ENCODE results near the gene RBM33. TPM values are rescaled to one million over a fixed set of nuclear protein-coding genes. Genes with fewer than 3 reads are reported as not detected.
"Not testable (repeated sequence)": the region's sequence is repeated elsewhere in the genome, so short reads cannot be mapped to it uniquely, and the experiment has no call there.

RBM33 gene, protein sequence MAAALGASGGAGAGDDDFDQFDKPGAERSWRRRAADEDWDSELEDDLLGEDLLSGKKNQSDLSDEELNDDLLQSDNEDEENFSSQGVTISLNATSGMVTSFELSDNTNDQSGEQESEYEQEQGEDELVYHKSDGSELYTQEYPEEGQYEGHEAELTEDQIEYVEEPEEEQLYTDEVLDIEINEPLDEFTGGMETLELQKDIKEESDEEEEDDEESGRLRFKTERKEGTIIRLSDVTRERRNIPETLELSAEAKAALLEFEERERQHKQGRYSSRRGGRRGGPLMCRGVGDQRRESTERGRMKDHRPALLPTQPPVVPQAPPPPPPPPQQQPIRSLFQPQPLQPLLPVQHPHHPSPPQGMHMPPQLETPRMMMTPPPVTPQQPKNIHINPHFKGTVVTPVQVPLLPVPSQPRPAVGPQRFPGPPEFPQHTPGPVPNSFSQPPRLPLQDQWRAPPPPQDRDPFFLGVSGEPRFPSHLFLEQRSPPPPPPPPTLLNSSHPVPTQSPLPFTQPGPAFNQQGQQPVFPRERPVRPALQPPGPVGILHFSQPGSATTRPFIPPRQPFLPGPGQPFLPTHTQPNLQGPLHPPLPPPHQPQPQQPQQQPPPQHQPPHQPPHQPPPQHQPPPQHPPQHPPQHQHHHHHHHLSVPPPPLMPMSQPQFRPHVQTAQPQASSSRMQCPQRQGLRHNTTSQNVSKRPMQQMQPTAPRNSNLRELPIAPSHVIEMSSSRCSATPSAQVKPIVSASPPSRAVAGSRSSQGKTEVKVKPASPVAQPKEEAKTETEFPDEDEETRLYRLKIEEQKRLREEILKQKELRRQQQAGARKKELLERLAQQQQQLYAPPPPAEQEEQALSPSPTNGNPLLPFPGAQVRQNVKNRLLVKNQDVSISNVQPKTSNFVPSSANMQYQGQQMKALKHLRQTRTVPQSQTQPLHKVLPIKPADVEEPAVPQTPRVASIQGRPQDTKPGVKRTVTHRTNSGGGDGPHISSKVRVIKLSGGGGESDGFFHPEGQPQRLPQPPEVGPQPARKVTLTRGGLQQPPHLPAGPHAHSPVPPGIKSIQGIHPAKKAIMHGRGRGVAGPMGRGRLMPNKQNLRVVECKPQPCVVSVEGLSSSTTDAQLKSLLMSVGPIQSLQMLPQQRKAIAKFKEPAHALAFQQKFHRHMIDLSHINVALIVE
- total RNA-seq (2014; rRNA removed; shearing (Covaris generic)) = 25.8 and 35.2 TPM in 2 replicates
- polyA plus RNA-seq (2015; cell fraction: cytosol; rRNA removed) = 25.4 and 25.8 TPM in 2 replicates
- polyA plus RNA-seq (2015; cell fraction: nucleus; rRNA removed) = 70.7 and 85.9 TPM in 2 replicates

DNA sequence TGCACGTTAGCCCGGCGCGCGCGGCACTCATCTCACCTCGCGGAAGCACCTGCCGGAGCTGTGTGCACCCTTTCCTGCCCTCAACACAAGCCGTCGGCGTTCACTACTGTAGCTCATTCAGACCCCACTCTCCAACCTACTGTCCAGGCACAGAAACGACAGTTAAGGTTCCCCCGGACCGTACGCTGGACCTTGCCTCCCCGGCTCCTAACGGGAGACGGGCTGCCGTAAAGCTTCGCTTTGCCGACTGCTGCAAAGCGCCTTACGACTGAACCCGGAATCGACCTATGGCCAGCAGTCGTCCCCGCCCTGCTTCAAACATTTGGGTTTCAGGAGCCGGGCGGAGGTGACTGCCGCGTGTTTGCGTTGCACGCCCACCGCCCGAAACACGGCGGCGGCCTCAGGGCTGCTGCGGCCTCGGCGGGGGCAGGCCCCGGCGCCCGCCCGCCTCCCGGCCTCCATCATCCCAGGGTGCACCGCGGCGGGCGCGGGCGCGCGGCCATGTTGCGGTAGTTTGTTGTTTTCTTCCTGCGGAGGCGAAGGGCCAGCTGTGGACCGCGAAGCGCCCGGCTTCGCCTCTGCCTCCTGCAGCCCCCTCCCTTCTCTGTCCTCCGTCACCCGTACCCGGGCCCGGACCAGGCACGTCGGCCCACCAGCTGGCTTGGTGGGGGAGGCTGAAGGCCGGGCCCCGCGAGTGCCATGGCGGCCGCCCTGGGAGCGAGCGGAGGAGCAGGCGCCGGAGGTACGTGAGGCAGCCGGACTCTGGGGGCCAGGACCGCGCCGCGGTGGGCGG lies at the start of gene RBM33:
Gene RBM33 (plus strand): TSS at position 484 of the 793 bp plus-strand sequence. CDS start 216 bp downstream, at position 700.
- in situ Hi-C loops (cut with HindIII; ENCODE audit: low pct_unique_long_range_greater_than_20kb, low sequenced_read_pairs) = no loop called here
- DNase-seq (ENCODE audit: low read depth, low spot score) = peak; percentile 88

DNA sequence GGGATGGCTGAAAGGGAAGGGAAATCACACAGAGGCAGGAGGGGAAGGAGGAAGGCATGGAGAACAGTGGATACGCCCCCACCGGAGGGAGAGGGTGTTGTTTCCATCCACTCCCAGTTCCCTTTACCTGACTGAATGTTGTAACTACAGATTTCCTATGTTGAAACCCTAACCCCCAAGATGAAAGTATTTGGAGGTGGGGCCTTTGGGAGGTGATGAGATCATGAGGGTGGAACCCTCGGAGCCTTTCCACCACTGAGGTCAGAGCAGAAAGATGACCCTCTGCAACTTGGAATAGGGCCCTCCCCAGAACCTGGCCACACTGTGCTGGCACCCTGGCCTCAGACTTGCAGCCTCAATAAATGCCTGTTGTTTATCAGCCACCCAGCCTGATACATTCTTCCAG lies 49.5 kb upstream of the RBM33 start:
- DNase-seq (ENCODE audit: low read depth, low spot score) = no peak
- in situ Hi-C loops (cut with HindIII; ENCODE audit: low pct_unique_long_range_greater_than_20kb, low sequenced_read_pairs) = no loop called here

DNA sequence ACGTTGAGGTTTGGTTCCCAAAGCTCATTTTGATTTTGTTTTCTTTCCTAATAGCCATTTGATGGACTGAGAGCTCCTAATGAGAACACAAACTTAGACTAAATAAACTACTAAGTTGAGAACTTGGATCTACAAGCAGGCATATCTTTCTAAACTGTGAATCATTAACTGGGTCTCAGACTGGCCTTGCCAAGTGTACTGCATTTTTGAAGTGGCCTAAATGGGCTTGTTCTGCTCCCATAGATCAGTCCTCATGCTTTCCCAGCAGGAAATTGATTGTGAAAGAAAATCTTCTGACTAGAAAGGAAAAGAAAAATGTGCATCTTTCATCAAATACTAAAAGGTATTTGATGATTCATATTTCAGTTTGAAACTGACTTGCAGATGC lies 46.7 kb upstream of the RBM33 start:
- DNase-seq (ENCODE audit: low read depth, low spot score) = no peak
- in situ Hi-C loops (cut with HindIII; ENCODE audit: low pct_unique_long_range_greater_than_20kb, low sequenced_read_pairs) = no loop called here

DNA sequence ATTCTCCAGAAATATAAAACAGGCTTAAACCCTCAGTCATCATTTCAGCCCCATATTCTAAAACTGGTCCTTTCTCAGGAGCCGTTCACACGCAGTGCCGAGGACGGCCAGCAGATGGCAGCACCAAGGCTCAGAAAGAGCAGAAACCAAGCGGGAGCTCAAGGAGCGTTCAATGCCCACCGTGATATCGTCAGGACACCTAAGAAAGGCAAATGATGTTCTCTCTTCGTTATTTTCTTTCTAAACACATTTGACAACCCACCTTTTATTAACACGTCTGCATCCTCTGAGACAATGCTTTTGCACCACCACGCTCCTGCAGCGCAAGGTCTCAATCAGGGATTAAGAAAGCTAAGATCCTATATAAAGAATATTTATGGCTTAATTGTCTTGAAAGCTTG lies 45.7 kb upstream of the RBM33 start:
- peak; percentile 88 for DNase-seq (ENCODE audit: low read depth, low spot score)
- in situ Hi-C loops (cut with HindIII; ENCODE audit: low pct_unique_long_range_greater_than_20kb, low sequenced_read_pairs) = no loop called here

DNA sequence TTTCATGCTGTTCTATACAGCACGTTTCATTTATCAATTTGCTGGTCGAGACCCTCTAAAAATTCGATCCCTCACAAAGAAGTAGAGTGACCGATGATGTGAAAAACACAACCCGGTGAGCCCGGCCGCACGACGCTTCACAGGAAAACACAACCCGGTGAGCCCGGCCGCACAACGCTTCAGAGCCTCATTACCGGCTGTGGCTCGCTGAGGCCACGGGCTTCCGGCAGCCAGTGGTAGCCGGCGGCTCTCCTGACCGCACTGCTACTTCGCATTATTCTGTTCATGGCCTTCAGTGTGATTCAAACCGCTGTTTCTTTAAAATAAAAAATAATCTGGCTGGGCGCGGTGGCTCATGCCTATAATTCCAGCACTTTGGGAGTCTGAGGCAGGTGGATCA lies 42.3 kb upstream of the RBM33 start:
- DNase-seq (ENCODE audit: low read depth, low spot score) = no peak
- in situ Hi-C loops (cut with HindIII; ENCODE audit: low pct_unique_long_range_greater_than_20kb, low sequenced_read_pairs) = no loop called here

DNA sequence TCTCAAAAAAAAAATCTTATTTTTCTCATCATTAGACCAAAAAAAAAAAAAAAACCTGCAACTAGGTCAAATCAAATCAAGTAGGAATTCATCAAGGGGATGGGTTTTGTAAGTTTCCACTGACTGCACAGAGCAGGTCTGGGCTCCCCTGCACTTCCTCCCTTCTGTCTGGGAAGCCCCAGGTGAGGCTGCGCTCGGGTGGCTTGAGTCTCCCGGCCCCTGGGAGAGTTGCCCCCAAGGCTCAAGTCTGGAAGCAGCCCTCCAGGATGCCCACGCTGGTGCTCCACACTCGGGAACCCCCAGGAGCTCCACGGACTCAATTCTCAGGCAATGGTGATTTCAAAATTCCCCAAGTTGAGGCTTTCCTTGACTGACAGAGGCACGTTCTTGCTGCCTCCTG lies 41.7 kb upstream of the RBM33 start:
- DNase-seq (ENCODE audit: low read depth, low spot score) = no peak
- in situ Hi-C loops (cut with HindIII; ENCODE audit: low pct_unique_long_range_greater_than_20kb, low sequenced_read_pairs) = no loop called here

DNA sequence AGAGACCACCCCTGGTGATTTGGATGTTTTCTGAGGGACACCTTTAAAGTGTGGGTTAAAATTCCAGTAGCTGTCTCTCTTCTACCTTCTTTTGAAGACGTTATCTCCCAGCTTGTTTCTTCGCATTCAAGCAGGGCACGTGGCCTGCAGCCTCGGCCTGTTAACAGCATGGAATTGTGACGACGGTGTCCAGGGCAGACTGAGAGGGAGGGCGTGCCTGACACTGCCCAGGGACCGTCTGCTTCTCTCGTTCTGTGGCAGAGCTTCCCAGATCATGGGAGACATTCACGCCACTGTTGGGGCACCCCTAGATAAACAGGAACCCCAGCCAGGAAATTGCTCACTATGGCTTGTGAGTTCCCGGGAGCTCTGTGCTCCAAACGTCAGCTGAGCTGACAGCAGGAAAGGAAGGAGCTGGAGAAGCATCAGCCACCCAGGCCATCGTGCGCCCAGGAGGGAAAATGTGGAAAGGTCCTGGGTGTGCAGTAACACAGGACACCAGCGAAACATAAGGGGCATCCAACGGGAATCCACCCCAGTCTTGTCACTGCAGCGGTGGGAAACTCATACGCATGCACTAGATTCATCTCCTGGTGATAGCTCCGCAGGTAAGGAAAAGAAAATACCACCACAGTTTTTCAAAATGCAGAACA lies 41.1 kb upstream of the RBM33 start:
- in situ Hi-C loops (cut with HindIII; ENCODE audit: low pct_unique_long_range_greater_than_20kb, low sequenced_read_pairs) = no loop called here
- no peak for DNase-seq (ENCODE audit: low read depth, low spot score)

DNA sequence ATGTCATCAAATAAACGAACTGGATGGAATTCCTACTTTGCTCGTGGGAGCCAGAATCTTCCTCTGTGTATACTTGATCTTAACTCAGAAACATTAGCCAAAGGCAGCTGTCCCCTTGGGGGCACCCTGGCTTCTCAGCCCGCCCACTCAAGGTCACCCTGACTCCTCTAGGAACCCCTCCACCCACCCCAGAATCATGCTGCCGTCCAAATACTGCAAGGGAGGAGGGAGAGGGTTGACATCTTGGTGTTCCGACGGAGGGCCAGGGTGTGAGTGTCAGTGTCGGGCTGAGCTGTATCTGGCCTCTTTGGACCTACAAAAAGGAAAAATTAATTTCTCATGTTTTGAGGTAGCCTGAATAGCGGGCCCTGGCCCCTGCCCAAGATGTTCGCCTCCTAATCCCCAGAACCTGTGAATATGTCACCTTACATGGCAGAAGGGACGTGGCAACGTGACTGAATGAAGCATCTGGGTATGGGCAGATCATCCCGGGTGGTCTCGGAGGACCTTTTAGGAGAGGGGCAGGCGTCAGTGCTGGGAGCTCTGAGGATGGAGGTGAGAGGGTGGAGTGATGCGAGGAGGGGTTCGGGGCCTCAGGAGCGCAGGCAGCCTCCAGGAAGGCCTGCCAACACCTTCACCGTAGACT lies 40.5 kb upstream of the RBM33 start:
- DNase-seq (ENCODE audit: low read depth, low spot score) = no peak
- in situ Hi-C loops (cut with HindIII; ENCODE audit: low pct_unique_long_range_greater_than_20kb, low sequenced_read_pairs) = no loop called here

DNA sequence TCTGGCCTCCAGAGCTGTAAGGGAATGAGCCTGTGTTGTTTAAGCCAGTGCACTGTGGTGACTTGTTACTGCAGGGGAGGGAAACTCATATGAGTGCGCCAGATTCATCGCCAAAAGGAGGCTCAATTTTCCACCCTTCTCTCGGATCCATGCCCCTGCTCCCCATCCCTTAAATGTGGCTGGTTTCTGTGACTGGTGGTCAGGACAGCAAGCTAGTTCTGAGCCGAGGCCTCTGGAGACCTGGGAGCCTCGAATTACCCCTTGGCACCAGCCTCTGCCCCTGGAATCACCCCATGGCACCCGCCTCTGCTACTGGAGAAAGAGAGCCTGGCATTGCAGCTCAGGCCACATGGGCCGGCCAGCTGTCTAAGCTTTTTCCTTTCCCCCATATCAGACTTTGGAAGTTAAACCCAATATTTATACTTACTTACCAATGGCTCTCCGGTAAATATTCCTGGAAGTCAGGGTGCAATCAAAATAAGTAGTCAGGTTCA lies 39.9 kb upstream of the RBM33 start:
- in situ Hi-C loops (cut with HindIII; ENCODE audit: low pct_unique_long_range_greater_than_20kb, low sequenced_read_pairs) = no loop called here
- no peak for DNase-seq (ENCODE audit: low read depth, low spot score)

DNA sequence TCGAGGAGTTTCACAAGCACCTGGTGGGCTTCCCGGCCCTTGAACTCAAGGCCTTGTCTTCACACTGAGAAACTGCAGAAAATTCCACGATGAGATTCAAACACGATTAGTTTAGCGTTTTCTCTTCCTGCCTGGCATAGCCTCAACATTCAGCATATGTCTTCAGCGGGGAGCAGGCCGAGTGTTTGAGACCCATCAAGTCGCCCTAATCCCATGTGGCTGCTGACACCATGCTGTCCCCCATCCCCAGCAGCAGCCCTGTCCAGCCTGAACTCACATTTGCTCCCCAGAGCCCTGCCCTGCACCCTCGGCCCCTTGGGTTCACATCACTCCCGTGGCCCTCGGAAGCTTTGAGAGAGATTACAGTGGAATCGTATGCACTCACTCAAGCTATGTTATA lies 35.3 kb upstream of the RBM33 start:
- DNase-seq (ENCODE audit: low read depth, low spot score) = no peak
- in situ Hi-C loops (cut with HindIII; ENCODE audit: low pct_unique_long_range_greater_than_20kb, low sequenced_read_pairs) = no loop called here

DNA sequence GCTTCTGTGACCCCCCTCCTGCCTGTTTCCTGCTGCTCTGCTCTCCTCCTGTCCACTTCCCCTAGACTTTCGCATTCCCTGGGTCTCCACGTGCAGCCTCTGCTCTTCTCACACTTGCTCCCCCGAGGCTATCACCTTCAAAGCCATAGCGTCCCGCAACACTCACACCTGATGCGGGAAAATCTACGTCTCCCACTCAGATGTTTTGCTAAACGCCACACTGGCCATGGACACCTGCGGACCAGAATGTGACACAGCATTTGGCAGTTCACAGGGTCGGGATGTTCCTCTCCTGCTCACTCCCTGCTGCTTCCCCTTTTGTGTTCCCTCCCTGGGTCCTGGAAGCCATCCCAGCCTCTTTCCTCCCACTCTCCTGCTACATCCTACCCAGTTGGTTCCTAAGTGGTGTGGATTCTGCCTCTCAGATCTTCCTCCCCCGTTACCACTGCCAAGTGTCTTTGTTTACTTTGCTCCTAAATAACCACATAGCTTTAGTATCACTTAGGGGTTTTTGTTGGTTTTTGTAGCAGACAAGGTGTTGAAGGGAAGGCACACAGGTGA lies 33.7 kb upstream of the RBM33 start:
- DNase-seq (ENCODE audit: low read depth, low spot score) = no peak
- in situ Hi-C loops (cut with HindIII; ENCODE audit: low pct_unique_long_range_greater_than_20kb, low sequenced_read_pairs) = no loop called here

DNA sequence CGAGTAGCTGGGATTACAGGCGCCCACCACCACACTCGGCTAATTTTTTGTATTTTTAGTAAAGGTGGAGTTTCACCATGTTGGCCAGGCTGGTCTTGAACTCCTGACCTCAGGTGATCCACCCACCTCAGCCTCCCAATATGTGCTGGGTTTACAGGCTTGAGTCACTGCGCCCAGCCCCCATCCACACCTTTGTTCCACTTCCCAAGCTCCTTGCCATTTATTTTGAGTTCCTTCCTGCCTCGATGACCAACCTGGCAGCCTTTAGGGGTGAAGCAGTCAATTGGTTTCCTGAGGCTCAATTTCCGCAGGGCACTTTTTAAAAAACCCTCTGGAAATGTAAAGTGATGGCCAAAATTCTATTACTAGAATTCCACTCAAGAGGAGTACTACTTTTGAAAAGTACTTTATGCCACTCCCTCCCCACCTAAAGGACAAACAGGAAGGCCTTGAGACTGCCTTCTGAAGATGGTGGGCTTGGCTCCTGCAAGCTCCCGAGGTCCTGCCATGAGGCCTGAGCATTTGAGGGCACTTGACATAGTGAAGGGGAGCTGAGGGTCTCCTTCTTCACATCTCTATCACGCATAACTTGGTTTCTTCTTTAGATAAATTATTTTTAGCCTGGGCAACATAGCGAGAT lies 32.5 kb upstream of the RBM33 start:
- DNase-seq (ENCODE audit: low read depth, low spot score) = no peak
- in situ Hi-C loops (cut with HindIII; ENCODE audit: low pct_unique_long_range_greater_than_20kb, low sequenced_read_pairs) = no loop called here

DNA sequence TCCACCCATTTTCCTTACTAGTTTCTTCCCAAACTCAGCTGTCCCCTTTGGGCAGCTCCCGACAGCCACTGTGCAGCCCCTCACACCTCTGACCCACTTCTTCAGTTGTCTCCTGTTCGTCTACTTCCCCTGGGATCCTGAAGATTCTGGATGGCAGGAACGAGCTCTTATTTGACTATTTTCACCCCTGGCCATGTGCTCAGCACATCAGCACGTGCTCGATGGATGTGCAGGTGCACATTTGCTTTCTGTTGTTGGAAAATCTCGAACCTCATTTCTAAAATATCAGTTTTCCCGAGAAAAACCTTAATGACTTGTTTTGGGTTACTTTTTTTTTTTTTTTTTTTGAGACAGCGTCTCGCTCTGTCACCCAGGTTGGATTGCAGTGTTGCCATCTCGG lies 31.8 kb upstream of the RBM33 start:
- in situ Hi-C loops (cut with HindIII; ENCODE audit: low pct_unique_long_range_greater_than_20kb, low sequenced_read_pairs) = no loop called here

DNA sequence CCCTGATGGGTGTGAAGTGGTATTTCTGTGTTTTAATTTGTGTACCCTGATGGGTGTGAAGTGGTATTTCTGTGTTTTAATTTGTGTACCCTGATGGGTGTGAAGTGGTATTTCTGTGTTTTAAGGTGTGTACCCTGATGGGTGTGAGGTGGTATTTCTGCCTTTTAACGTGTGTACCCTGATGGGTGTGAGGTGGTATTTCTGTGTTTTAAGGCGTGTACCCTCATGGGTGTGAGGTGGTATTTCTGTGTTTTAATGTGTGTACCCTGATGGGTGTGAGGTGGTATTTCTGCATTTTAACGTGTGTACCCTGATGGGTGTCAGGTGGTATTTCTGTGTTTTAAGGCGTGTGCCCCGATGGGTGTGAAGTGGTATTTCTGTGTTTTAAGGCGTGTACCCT lies 29.4 kb upstream of the RBM33 start:
- in situ Hi-C loops (cut with HindIII; ENCODE audit: low pct_unique_long_range_greater_than_20kb, low sequenced_read_pairs) = not testable (repeated sequence)

More for the DNA sequence above, 31.8 kb upstream of the RBM33 start:
- DNase-seq (ENCODE audit: low read depth, low spot score) = no peak

More for the DNA sequence above, 29.4 kb upstream of the RBM33 start:
- not testable (repeated sequence) for DNase-seq (ENCODE audit: low read depth, low spot score)

Measured in SK-MEL-5 (cell line).